Naive thymus-derived CD8-positive, alpha-beta T cell (primary cell): ENCODE data around the gene SLC9C2. TPM values are rescaled to one million over a fixed set of nuclear protein-coding genes. Genes with fewer than 3 reads are reported as not detected.
"Not testable (repeated sequence)": the region's sequence is repeated elsewhere in the genome, so short reads cannot be mapped to it uniquely, and the experiment has no call there.

Experiments
- ATAC-seq, 2 donors: fragments of 150-1000 bp; cut with Tn5 transposase in 1 of 2; sonication (Bioruptor Pico), chemical (Tn5 transposase) in 1 of 2; 1 replicate in 1 of 2; 2 replicates in 1 of 2; pipeline ENCODE4 v1.10.0; 2021; ENCODE audit warnings: mild to moderate bottlenecking in 2 of 2, moderate library complexity in 2 of 2
- POLR2A ChIA-PET: fragments of 350-600 bp; sonication (Branson Sonifier 250); formaldehyde crosslinking; loops from one replicate; lab custom pipeline; 2021; ENCODE audit warnings: antibody characterized with exemption; lab: Charles Lee
- DNase-seq, 10 donors: peaks; one replicate each; pipeline versions ENCODE4 v3.0.0 to v3.0.0-alpha.2; 2020 to 2022
- H3K27ac Mint-ChIP-seq, 10 donors: one replicate each; pipeline ENCODE4 v1.8.0; 2020 to 2022; ENCODE audit warnings: mild to moderate bottlenecking in 10 of 10, mixed read lengths in 10 of 10, moderate library complexity in 4 of 10, inconsistent platforms in 1 of 10
- H3K27me3 Mint-ChIP-seq, 5 donors: one replicate each; pipeline ENCODE4 v1.8.0; 2021 to 2022; ENCODE audit warnings: mixed read lengths in 5 of 5
- H3K36me3 Mint-ChIP-seq, 3 donors: one replicate each; pipeline ENCODE4 v1.8.0; 2020 to 2022; ENCODE audit warnings: mixed read lengths in 3 of 3, mild to moderate bottlenecking in 2 of 3, inconsistent platforms in 1 of 3
- H3K4me1 Mint-ChIP-seq, 4 donors: one replicate each; pipeline ENCODE4 v1.8.0; 2021 to 2022; ENCODE audit warnings: mixed read lengths in 4 of 4
- H3K4me3 Mint-ChIP-seq, 10 donors: one replicate each; pipeline ENCODE4 v1.8.0; 2020 to 2022; ENCODE audit warnings: mild to moderate bottlenecking in 10 of 10, mixed read lengths in 10 of 10, moderate library complexity in 6 of 10, inconsistent platforms in 1 of 10
- H3K9me3 Mint-ChIP-seq, 9 donors: one replicate each; pipeline ENCODE4 v1.8.0; 2020 to 2022; ENCODE audit warnings: mixed read lengths in 9 of 9, mild to moderate bottlenecking in 3 of 9, inconsistent platforms in 1 of 9, moderate library complexity in 1 of 9
- polyA plus RNA-seq, 3 donors: library from polyadenylated mRNA; unstranded; fragments of 300-500 nt; fragmentation: Illumina TruSeq; gene quantifications; one replicate each; pipeline ENCODE4 v1.2.3, GENCODE V29; 2021
- total RNA-seq, 8 experiments: library from RNA in 2 of 8; stranded (reverse) in 2 of 8; gene quantifications; one replicate each; pipeline ENCODE4 v1.2.3 and lab custom pipeline; 2021 to 2026

SLC9C2 gene
- total and polyA plus RNA-seq, 5 experiments from 2014 or later, result not detected

- H3K27me3 Mint-ChIP-seq, result peaks cover 0 to 1% (median 0%) of the 10 kb centered on the region in 5 donors
- H3K36me3 Mint-ChIP-seq, result peaks cover 0 to 3% (median 3%) of the 10 kb centered on the region in 3 donors
- ATAC-seq (no peak), DNase-seq (no peak)
- no peak overlapping the region for H3K4me3 Mint-ChIP-seq
- H3K4me1 Mint-ChIP-seq, result peaks cover 0 to 1% (median 0%) of the 10 kb centered on the region in 4 donors
- POLR2A ChIA-PET, result interaction anchor here (0.8 kb wide), 1 partner anchor 1491 kb away, joined by 3 read pairs; the partner anchor contains the start of gene CACYBP
- H3K27ac Mint-ChIP-seq, result no peak overlapping the region
- H3K9me3 Mint-ChIP-seq, result peaks cover 0 to 6% (median 2%) of the 10 kb centered on the region in 9 donors
These were observed 94.3 kb downstream of the SLC9C2 start for GRCh38 chr1:173508541-173508940.

GRCh38 chr1:173507847-173508209 lies 95.0 kb downstream of the SLC9C2 start:
- no peaks in the 10 kb centered on the region for H3K9me3 Mint-ChIP-seq
- H3K4me3 Mint-ChIP-seq, result no peak overlapping the region
- POLR2A ChIA-PET, result no interaction called here
- peaks cover 0 to 1% (median 0%) of the 10 kb centered on the region in 4 donors for H3K4me1 Mint-ChIP-seq
- H3K36me3 Mint-ChIP-seq, result no peaks in the 10 kb centered on the region
- ATAC-seq (no peak), DNase-seq (no peak)
- H3K27me3 Mint-ChIP-seq, result peaks cover 0 to 1% (median 0%) of the 10 kb centered on the region in 5 donors
- H3K27ac Mint-ChIP-seq, result no peak overlapping the region

GRCh38 chr1:173507205-173507846 lies 95.5 kb downstream of the SLC9C2 start:
- POLR2A ChIA-PET, result no interaction called here
- peak overlapping the region in 1 of 10 donors; percentile 41 for H3K27ac Mint-ChIP-seq
- peaks cover 0 to 1% (median 0%) of the 10 kb centered on the region in 5 donors for H3K27me3 Mint-ChIP-seq

DNA sequence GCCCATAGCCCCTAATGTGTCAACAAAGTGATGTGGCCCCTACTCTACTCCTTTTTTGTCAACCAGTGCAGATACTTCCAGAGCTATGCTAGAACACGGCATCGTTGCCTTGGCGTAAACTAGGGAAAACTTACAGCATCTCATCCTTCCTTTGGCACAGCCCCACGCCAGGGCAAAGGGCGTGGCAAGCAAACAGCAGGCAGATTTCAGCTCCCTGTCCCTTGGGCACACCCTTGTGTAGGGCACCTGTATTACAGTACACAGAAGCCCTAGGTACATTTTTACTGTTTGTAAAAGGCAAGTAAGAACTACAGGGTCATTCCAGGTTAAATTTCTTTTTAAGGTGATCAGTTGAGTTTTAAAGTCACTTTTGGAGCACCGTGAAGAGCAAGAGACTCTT lies 96.4 kb downstream of the SLC9C2 start:
- Mint-ChIP-seq H3K27me3 (peaks cover 0 to 1% (median 0%) of the 10 kb centered on the region in 5 donors), H3K36me3 (no peaks in the 10 kb centered on the region), H3K27ac (no peak overlapping the region), H3K4me3 (no peak overlapping the region), H3K9me3 (no peaks in the 10 kb centered on the region), H3K4me1 (peaks cover 0 to 1% (median 0%) of the 10 kb centered on the region in 4 donors)
- ATAC-seq, result no peak
- no peak for DNase-seq
- POLR2A ChIA-PET, result no interaction called here

More at GRCh38 chr1:173507205-173507846, 95.5 kb downstream of the SLC9C2 start:
- DNase-seq, result no peak
- Mint-ChIP-seq H3K4me3 (no peak overlapping the region), H3K36me3 (no peaks in the 10 kb centered on the region), H3K4me1 (peaks cover 0 to 1% (median 0%) of the 10 kb centered on the region in 4 donors), H3K9me3 (no peaks in the 10 kb centered on the region)
- no peak for ATAC-seq

- ATAC-seq, result no peak
- POLR2A ChIA-PET, result no interaction called here
- no peak for DNase-seq
- H3K4me3 Mint-ChIP-seq, result no peak overlapping the region
- no peaks in the 10 kb centered on the region for H3K36me3 Mint-ChIP-seq
- H3K27me3 Mint-ChIP-seq, result peaks cover 0 to 1% (median 0%) of the 10 kb centered on the region in 5 donors
- no peak overlapping the region for H3K27ac Mint-ChIP-seq
- H3K9me3 Mint-ChIP-seq, result no peaks in the 10 kb centered on the region
- H3K4me1 Mint-ChIP-seq, result peaks cover 0 to 1% (median 0%) of the 10 kb centered on the region in 4 donors
These were observed 97.5 kb downstream of the SLC9C2 start for GRCh38 chr1:173505391-173505790.

GRCh38 chr1:173504268-173504667 lies 98.6 kb downstream of the SLC9C2 start:
- POLR2A ChIA-PET, result no interaction called here
- H3K4me3 Mint-ChIP-seq, result no peak overlapping the region
- peaks cover 0 to 1% (median 0%) of the 10 kb centered on the region in 5 donors for H3K27me3 Mint-ChIP-seq
- H3K27ac Mint-ChIP-seq, result no peak overlapping the region
- H3K36me3 Mint-ChIP-seq, result peaks cover 0 to 3% (median 0%) of the 10 kb centered on the region in 3 donors
- DNase-seq (no peak), ATAC-seq (no peak)
- H3K9me3 Mint-ChIP-seq, result no peaks in the 10 kb centered on the region
- H3K4me1 Mint-ChIP-seq, result peaks cover 0 to 1% (median 0%) of the 10 kb centered on the region in 4 donors

GRCh38 chr1:173503391-173503790 lies 99.5 kb downstream of the SLC9C2 start:
- H3K4me3 Mint-ChIP-seq, result no peak overlapping the region
- peaks cover 0 to 3% (median 0%) of the 10 kb centered on the region in 3 donors for H3K36me3 Mint-ChIP-seq
- ATAC-seq, result no peak
- H3K4me1 Mint-ChIP-seq, result peaks cover 0 to 1% (median 0%) of the 10 kb centered on the region in 4 donors
- peaks cover 0 to 1% (median 0%) of the 10 kb centered on the region in 5 donors for H3K27me3 Mint-ChIP-seq
- H3K9me3 Mint-ChIP-seq, result no peaks in the 10 kb centered on the region
- H3K27ac Mint-ChIP-seq, result no peak overlapping the region
- DNase-seq, result no peak
- POLR2A ChIA-PET, result no interaction called here

DNA sequence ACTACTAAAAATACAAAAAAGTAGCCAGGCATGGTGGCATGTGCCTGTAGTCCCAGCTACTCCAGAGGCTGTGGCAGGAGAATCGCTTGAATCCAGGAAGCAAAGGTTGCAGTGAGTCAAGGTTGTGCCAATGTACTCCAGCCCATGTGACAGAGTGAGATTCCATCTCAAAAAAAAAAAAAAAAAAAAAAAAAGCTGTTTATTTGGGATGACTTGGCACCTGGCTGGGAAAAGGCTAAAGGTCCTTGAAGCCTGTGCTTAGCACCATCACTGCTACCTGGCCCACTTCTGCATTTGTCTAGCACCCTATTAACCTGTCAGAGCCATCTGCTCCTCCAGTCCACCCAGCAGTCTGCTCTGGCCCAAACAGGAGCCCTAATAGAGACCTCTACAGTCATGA lies 100.8 kb downstream of the SLC9C2 start:
- H3K9me3 Mint-ChIP-seq, result peaks cover 0 to 2% (median 0%) of the 10 kb centered on the region in 9 donors
- ATAC-seq (no peak), DNase-seq (no peak)
- peak overlapping the region in 1 of 10 donors; percentile 72 for H3K27ac Mint-ChIP-seq
- POLR2A ChIA-PET, result no interaction called here
- no peak overlapping the region for H3K4me3 Mint-ChIP-seq
- H3K36me3 Mint-ChIP-seq, result peaks cover 0 to 3% (median 0%) of the 10 kb centered on the region in 3 donors
- peaks cover 0 to 1% (median 0%) of the 10 kb centered on the region in 5 donors for H3K27me3 Mint-ChIP-seq
- H3K4me1 Mint-ChIP-seq, result peaks cover 0 to 1% (median 0%) of the 10 kb centered on the region in 4 donors

GRCh38 chr1:173499729-173500128 lies 103.1 kb downstream of the SLC9C2 start:
- Mint-ChIP-seq H3K4me3 (no peak overlapping the region), H3K36me3 (peaks cover 0 to 7% (median 0%) of the 10 kb centered on the region in 3 donors), H3K9me3 (peaks cover 0 to 7% (median 2%) of the 10 kb centered on the region in 9 donors), H3K4me1 (no peaks in the 10 kb centered on the region), H3K27ac (no peak overlapping the region), H3K27me3 (peaks cover 0 to 1% (median 0%) of the 10 kb centered on the region in 5 donors)
- DNase-seq (no peak), ATAC-seq (no peak)
- POLR2A ChIA-PET, result no interaction called here

DNA sequence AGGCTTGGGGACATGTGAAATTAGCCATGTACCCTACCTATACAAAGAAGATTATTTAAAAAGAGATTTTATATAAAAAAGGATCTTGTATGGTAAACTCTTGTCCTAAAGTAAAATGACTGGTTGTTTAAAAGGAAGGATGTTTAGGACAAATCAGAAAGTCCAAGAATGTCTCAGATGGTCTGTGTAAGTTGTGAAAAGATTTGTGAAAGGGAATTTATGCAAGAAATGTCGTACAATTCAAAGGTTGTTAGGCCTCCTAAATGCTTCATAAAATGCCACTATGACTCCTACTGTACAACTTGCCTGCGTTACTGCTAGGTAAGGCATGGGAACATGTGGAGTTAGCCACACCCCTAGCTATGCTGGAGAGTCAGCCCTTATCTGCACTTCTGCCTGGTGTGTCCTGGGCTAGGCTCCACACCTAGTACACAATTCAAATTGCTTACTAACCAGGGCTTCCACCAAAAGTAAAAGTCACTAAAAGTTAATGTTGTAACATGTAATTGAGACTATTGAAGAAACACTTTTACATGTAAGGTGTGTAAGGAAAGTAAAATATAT lies 106.0 kb downstream of the SLC9C2 start:
- POLR2A ChIA-PET, result no interaction called here
- Mint-ChIP-seq H3K9me3 (peaks cover 0 to 7% (median 2%) of the 10 kb centered on the region in 9 donors), H3K4me3 (no peak overlapping the region), H3K4me1 (no peaks in the 10 kb centered on the region), H3K27ac (no peak overlapping the region), H3K27me3 (no peaks in the 10 kb centered on the region), H3K36me3 (peaks cover 0 to 19% (median 0%) of the 10 kb centered on the region in 3 donors)
- DNase-seq (no peak), ATAC-seq (no peak)

DNA sequence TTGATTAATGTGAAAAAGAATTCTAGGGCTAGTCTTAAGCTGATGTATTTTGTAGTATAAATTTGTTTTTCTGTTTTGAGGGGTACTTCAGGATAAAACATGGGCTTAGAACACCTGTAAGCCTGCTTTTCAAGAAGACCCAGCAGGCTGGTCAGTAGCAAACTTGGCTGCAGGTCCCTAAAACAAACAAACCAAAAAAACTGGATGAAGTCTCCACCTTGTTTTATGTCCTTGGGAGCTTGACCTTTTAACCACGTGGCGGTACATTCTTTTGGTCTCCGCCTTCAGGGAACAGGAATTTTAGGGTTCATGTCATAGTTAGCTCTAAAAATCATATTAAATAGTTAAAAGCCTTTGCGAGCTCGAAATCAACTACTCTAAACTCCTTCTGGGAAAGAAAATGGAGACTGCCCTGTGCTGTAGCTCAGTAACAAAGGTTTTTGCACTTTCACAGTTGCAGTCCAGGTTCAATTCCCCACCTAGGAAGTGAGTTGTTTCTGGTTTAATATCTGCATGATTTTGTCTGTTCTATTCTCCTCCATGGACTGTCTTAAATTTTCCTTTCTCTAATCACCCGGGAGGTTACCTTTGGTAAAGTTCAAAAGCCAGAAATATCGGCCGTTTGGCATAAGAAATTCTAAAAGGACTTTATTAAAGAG lies 107.1 kb downstream of the SLC9C2 start:
- Mint-ChIP-seq H3K9me3 (peaks cover 0 to 7% (median 2%) of the 10 kb centered on the region in 9 donors), H3K27ac (no peak overlapping the region), H3K36me3 (peaks cover 0 to 19% (median 0%) of the 10 kb centered on the region in 3 donors), H3K4me1 (peaks cover 0 to 2% (median 0%) of the 10 kb centered on the region in 4 donors), H3K27me3 (no peaks in the 10 kb centered on the region), H3K4me3 (no peak overlapping the region)
- POLR2A ChIA-PET, result no interaction called here
- ATAC-seq (no peak), DNase-seq (no peak)

GRCh38 chr1:173493125-173493524 lies 109.7 kb downstream of the SLC9C2 start:
- H3K27ac Mint-ChIP-seq, ATAC-seq, H3K4me1 Mint-ChIP-seq, POLR2A ChIA-PET, H3K4me3 Mint-ChIP-seq, H3K27me3 Mint-ChIP-seq, H3K9me3 Mint-ChIP-seq, DNase-seq: not testable (repeated sequence)
- peaks cover 0 to 31% (median 22%) of the 10 kb centered on the region in 3 donors for H3K36me3 Mint-ChIP-seq

- H3K4me3 Mint-ChIP-seq, result no peak overlapping the region
- H3K4me1 Mint-ChIP-seq, result peaks cover 0 to 2% (median 0%) of the 10 kb centered on the region in 4 donors
- peaks cover 8 to 38% (median 29%) of the 10 kb centered on the region in 3 donors for H3K36me3 Mint-ChIP-seq
- peaks cover 0 to 4% (median 0%) of the 10 kb centered on the region in 9 donors for H3K9me3 Mint-ChIP-seq
- POLR2A ChIA-PET, result no interaction called here
- ATAC-seq (no peak), DNase-seq (no peak)
- no peaks in the 10 kb centered on the region for H3K27me3 Mint-ChIP-seq
- no peak overlapping the region for H3K27ac Mint-ChIP-seq
These were observed 111.4 kb downstream of the SLC9C2 start for GRCh38 chr1:173491508-173491907.
